Immature natural killer cell (primary cell): ENCODE measurements around the gene RGS6. TPM values are rescaled to one million over a fixed set of nuclear protein-coding genes. Genes with fewer than 3 reads are reported as not detected.

Experiments
- DNase-seq, 3 donors: peaks; one replicate each; pipeline ENCODE4 v3.0.0; 2022; ENCODE audit warnings: mixed read lengths in 1 of 3
- H3K27ac Mint-ChIP-seq, 6 donors: one replicate each; pipeline ENCODE4 v1.8.0; 2020; ENCODE audit warnings: mixed read lengths in 6 of 6, mild to moderate bottlenecking in 5 of 6, inconsistent platforms in 4 of 6, moderate library complexity in 3 of 6
- H3K27me3 Mint-ChIP-seq, 3 donors: one replicate each; pipeline ENCODE4 v1.8.0; 2020 to 2021; ENCODE audit warnings: low read depth in 3 of 3, mild to moderate bottlenecking in 3 of 3, mixed read lengths in 3 of 3, moderate library complexity in 3 of 3, inconsistent platforms in 1 of 3
- H3K36me3 Mint-ChIP-seq, 3 donors: one replicate each; pipeline ENCODE4 v1.8.0; 2020; ENCODE audit warnings: mixed read lengths in 3 of 3, inconsistent platforms in 2 of 3, mild to moderate bottlenecking in 2 of 3
- H3K4me1 Mint-ChIP-seq, 2 donors: one replicate each; pipeline ENCODE4 v1.8.0; 2020; ENCODE audit warnings: inconsistent platforms in 2 of 2, mild to moderate bottlenecking in 2 of 2, mixed read lengths in 2 of 2, moderate library complexity in 1 of 2
- H3K4me3 Mint-ChIP-seq, 5 donors: one replicate each; pipeline ENCODE4 v1.8.0; 2020; ENCODE audit warnings: mild to moderate bottlenecking in 5 of 5, mixed read lengths in 5 of 5, inconsistent platforms in 3 of 5, moderate library complexity in 3 of 5
- H3K9me3 Mint-ChIP-seq, 6 donors: one replicate each; pipeline ENCODE4 v1.8.0; 2020; ENCODE audit warnings: mild to moderate bottlenecking in 6 of 6, mixed read lengths in 6 of 6, inconsistent platforms in 4 of 6, moderate library complexity in 3 of 6
- polyA plus RNA-seq, 3 donors: library from polyadenylated mRNA; unstranded; fragments of 300-500 nt; fragmentation: Illumina TruSeq; gene quantifications; one replicate each; pipeline ENCODE4 v1.2.3, GENCODE V29; 2021

RGS6 gene
- polyA plus RNA-seq, 3 donors from 2014 or later, result 0.34 to 0.37 TPM; not detected in 1

- no peaks in the 10 kb centered on the region for H3K4me1 Mint-ChIP-seq
- peaks cover 13 to 21% (median 16%) of the 10 kb centered on the region in 3 donors for H3K27me3 Mint-ChIP-seq
- no peaks in the 10 kb centered on the region for H3K9me3 Mint-ChIP-seq
- H3K4me3 Mint-ChIP-seq, result no peak overlapping the region
- DNase-seq, result no peak
- no peak overlapping the region for H3K27ac Mint-ChIP-seq
- H3K36me3 Mint-ChIP-seq, result no peaks in the 10 kb centered on the region
These were observed 641.6 kb downstream of the RGS6 start for GRCh38 chr14:72573725-72574417.

GRCh38 chr14:72574715-72575114 is 642.5 kb downstream of the RGS6 start:
- H3K4me1 Mint-ChIP-seq, result no peaks in the 10 kb centered on the region
- H3K27me3 Mint-ChIP-seq, result peaks cover 15 to 24% (median 15%) of the 10 kb centered on the region in 3 donors
- no peaks in the 10 kb centered on the region for H3K9me3 Mint-ChIP-seq
- no peak for DNase-seq
- H3K36me3 Mint-ChIP-seq, result no peaks in the 10 kb centered on the region
- no peak overlapping the region for H3K27ac Mint-ChIP-seq
- H3K4me3 Mint-ChIP-seq, result no peak overlapping the region

- Mint-ChIP-seq H3K27me3 (peaks cover 11 to 25% (median 17%) of the 10 kb centered on the region in 3 donors), H3K4me1 (no peaks in the 10 kb centered on the region), H3K27ac (no peak overlapping the region), H3K9me3 (no peaks in the 10 kb centered on the region), H3K4me3 (no peak overlapping the region), H3K36me3 (no peaks in the 10 kb centered on the region)
- no peak for DNase-seq
These were observed 644.0 kb downstream of the RGS6 start for GRCh38 chr14:72576258-72576657.

GRCh38 chr14:72577521-72577920 is 645.3 kb downstream of the RGS6 start:
- Mint-ChIP-seq H3K4me3 (no peak overlapping the region), H3K27ac (no peak overlapping the region), H3K4me1 (no peaks in the 10 kb centered on the region), H3K9me3 (no peaks in the 10 kb centered on the region), H3K36me3 (no peaks in the 10 kb centered on the region), H3K27me3 (peaks cover 13 to 28% (median 15%) of the 10 kb centered on the region in 3 donors)
- DNase-seq, result no peak

- H3K27ac Mint-ChIP-seq, result no peak overlapping the region
- H3K36me3 Mint-ChIP-seq, result no peaks in the 10 kb centered on the region
- H3K4me1 Mint-ChIP-seq, result no peaks in the 10 kb centered on the region
- H3K27me3 Mint-ChIP-seq, result peaks cover 12 to 22% (median 22%) of the 10 kb centered on the region in 3 donors
- H3K9me3 Mint-ChIP-seq, result no peaks in the 10 kb centered on the region
- no peak for DNase-seq
- H3K4me3 Mint-ChIP-seq, result no peak overlapping the region
These were observed 646.3 kb downstream of the RGS6 start for GRCh38 chr14:72578514-72578913.

GRCh38 chr14:72582582-72582981 is 650.4 kb downstream of the RGS6 start:
- no peak for DNase-seq
- peaks cover 0 to 7% (median 0%) of the 10 kb centered on the region in 3 donors for H3K36me3 Mint-ChIP-seq

GRCh38 chr14:72583316-72584272 is 651.4 kb downstream of the RGS6 start:
- Mint-ChIP-seq H3K27ac (no peak overlapping the region), H3K36me3 (peaks cover 0 to 7% (median 0%) of the 10 kb centered on the region in 3 donors), H3K9me3 (no peaks in the 10 kb centered on the region), H3K4me3 (no peak overlapping the region), H3K4me1 (no peaks in the 10 kb centered on the region), H3K27me3 (peaks cover 21 to 42% (median 26%) of the 10 kb centered on the region in 3 donors)
- DNase-seq, result no peak

More at GRCh38 chr14:72582582-72582981, 650.4 kb downstream of the RGS6 start:
- H3K27me3 Mint-ChIP-seq, result peaks cover 17 to 42% (median 29%) of the 10 kb centered on the region in 3 donors
- no peak overlapping the region for H3K4me3 Mint-ChIP-seq
- H3K27ac Mint-ChIP-seq, result no peak overlapping the region
- H3K9me3 Mint-ChIP-seq, result no peaks in the 10 kb centered on the region
- H3K4me1 Mint-ChIP-seq, result no peaks in the 10 kb centered on the region

GRCh38 chr14:72588521-72588920 is 656.3 kb downstream of the RGS6 start:
- H3K4me1 Mint-ChIP-seq, result peaks cover 32 to 37% of the 10 kb centered on the region in 2 donors
- H3K9me3 Mint-ChIP-seq, result peaks cover 0 to 6% (median 0%) of the 10 kb centered on the region in 6 donors
- peaks cover 0 to 11% (median 0%) of the 10 kb centered on the region in 3 donors for H3K36me3 Mint-ChIP-seq
- DNase-seq, result no peak
- no peak overlapping the region for H3K27ac Mint-ChIP-seq
- peaks cover 38 to 63% (median 39%) of the 10 kb centered on the region in 3 donors for H3K27me3 Mint-ChIP-seq
- no peak overlapping the region for H3K4me3 Mint-ChIP-seq

- Mint-ChIP-seq H3K9me3 (peaks cover 0 to 6% (median 0%) of the 10 kb centered on the region in 6 donors), H3K27ac (no peak overlapping the region), H3K36me3 (peaks cover 0 to 11% (median 0%) of the 10 kb centered on the region in 3 donors), H3K27me3 (peaks cover 38 to 65% (median 45%) of the 10 kb centered on the region in 3 donors), H3K4me1 (peaks cover 41 to 49% of the 10 kb centered on the region in 2 donors), H3K4me3 (peak overlapping the region in 2 of 5 donors; percentile 16 to 37)
- no peak for DNase-seq
These were observed 657.4 kb downstream of the RGS6 start for GRCh38 chr14:72589652-72590051.

- Mint-ChIP-seq H3K4me3 (peak overlapping the region in 4 of 5 donors; percentile 23 to 77 (median 66)), H3K4me1 (peaks cover 51 to 58% of the 10 kb centered on the region in 2 donors), H3K9me3 (peaks cover 0 to 6% (median 0%) of the 10 kb centered on the region in 6 donors), H3K36me3 (peaks cover 0 to 11% (median 0%) of the 10 kb centered on the region in 3 donors), H3K27ac (peak overlapping the region in 1 of 6 donors; percentile 11), H3K27me3 (peaks cover 35 to 62% (median 49%) of the 10 kb centered on the region in 3 donors)
- peak; percentile 52 to 56 (median 56) for DNase-seq
These were observed 658.3 kb downstream of the RGS6 start for GRCh38 chr14:72590577-72590976.

- Mint-ChIP-seq H3K4me3 (no peak overlapping the region), H3K27me3 (peaks cover 35 to 63% (median 45%) of the 10 kb centered on the region in 3 donors), H3K4me1 (peaks cover 56 to 66% of the 10 kb centered on the region in 2 donors), H3K9me3 (peaks cover 0 to 6% (median 0%) of the 10 kb centered on the region in 6 donors), H3K36me3 (peaks cover 0 to 6% (median 0%) of the 10 kb centered on the region in 3 donors), H3K27ac (no peak overlapping the region)
- DNase-seq, result no peak
These were observed 659.2 kb downstream of the RGS6 start for GRCh38 chr14:72591391-72591790.

- Mint-ChIP-seq H3K4me3 (peak overlapping the region; percentile 56 to 64 (median 59)), H3K27ac (no peak overlapping the region), H3K9me3 (peaks cover 0 to 6% (median 0%) of the 10 kb centered on the region in 6 donors), H3K4me1 (peaks cover 56 to 68% of the 10 kb centered on the region in 2 donors), H3K27me3 (peaks cover 34 to 69% (median 39%) of the 10 kb centered on the region in 3 donors), H3K36me3 (peaks cover 0 to 4% (median 0%) of the 10 kb centered on the region in 3 donors)
- peak; percentile 76 to 85 (median 81) for DNase-seq
These were observed 662.1 kb downstream of the RGS6 start for GRCh38 chr14:72594099-72594901.
